ENCODE results near the gene FTO.
"Not testable (repeated sequence)": the region's sequence is repeated elsewhere in the genome, so short reads cannot be mapped to it uniquely, and the experiment has no call there.

The FTO gene

GRCh38 chr16:54176376-54176901, 472.5 kb downstream of the FTO start:
- Mint-ChIP-seq H3K27me3 (peaks cover 35% of the 10 kb centered on the region), H3K9me3 (no peaks in the 10 kb centered on the region), H3K4me3 (no peak overlapping the region)

DNA sequence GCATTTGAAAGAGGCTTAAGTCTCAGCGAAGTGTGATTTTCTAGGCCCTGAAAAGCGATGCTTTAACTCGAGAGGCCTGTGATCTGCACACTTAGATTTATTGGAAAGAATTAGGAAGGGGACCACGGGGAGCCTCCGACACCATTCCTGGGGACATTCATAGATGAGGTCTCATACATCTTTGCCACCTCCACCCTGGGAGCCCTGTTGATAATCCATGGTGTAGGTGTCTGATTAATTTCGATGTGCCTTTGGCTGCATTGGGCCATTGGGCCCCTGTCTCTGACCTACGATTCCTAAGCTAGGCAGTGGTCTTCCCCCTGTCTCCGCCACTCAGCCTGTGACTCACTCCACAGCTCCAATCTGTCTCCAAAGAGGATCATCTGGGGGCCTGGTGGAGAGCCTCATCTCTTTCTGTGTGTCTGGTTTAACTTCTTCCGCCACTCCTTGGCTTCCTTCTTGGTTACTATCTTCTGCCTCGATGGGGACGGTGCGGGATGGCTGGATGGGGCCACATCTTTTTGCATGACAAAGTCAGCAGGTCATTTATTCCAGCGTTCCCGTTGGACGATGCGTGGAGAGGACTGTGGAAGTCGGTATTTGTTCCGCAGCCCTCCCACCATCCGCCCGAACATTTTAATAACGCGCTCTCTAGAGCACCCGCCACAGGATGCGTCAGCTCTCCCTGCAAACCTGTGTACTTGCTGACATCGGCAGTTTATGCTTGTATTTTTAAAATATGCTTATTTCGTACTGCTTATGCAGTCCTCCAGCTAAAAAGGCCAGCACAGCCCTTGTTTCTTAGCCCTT, 473.3 kb downstream of the FTO start:
- Mint-ChIP-seq H3K9me3 (no peaks in the 10 kb centered on the region), H3K27ac (peak overlapping the region in 1 of 2 donors; percentile 31), H3K4me1 (no peaks in the 10 kb centered on the region), H3K4me3 (no peak overlapping the region), H3K27me3 (peaks cover 38% of the 10 kb centered on the region)
- ATAC-seq: no peak
- DNase-seq: no peak

More at GRCh38 chr16:54176376-54176901, 472.5 kb downstream of the FTO start:
- Mint-ChIP-seq H3K4me1 (no peaks in the 10 kb centered on the region), H3K27ac (no peak overlapping the region)
- ATAC-seq (no peak), DNase-seq (no peak)

DNA sequence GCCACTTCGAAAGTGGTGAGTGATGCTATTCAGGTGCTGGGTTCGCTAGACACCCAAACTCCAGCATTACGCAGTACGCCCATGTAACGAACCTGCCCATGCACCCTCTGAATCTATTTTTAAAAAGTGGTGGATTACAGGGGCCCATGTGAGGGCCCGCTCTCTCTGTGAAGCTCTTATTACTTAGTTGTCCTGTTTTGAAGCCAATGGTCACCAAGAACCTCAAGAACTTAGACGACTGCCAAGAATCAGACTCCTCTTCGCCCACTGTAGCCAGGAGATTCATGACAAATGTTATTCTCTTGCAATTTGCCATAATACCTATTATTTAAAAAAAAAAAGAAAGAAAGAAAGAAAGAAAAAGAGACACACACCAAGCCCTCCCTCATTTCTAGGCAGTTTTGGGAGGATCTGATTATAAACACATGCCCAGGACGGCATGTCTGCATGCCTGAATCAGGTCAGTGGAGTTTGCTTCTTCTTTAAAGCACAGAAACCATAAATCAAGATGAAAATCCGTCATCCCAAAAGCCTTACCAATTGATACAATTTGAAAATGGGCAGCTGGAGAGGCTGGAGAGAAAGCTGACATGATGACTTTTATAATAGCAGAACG, 474.0 kb downstream of the FTO start:
- H3K4me1 Mint-ChIP-seq: no peaks in the 10 kb centered on the region
- no peaks in the 10 kb centered on the region for H3K9me3 Mint-ChIP-seq
- no peak overlapping the region for H3K4me3 Mint-ChIP-seq
- peaks cover 43% of the 10 kb centered on the region for H3K27me3 Mint-ChIP-seq
- peak overlapping the region in 1 of 2 donors; percentile 31 for H3K27ac Mint-ChIP-seq
- ATAC-seq (no peak), DNase-seq (no peak)

DNA sequence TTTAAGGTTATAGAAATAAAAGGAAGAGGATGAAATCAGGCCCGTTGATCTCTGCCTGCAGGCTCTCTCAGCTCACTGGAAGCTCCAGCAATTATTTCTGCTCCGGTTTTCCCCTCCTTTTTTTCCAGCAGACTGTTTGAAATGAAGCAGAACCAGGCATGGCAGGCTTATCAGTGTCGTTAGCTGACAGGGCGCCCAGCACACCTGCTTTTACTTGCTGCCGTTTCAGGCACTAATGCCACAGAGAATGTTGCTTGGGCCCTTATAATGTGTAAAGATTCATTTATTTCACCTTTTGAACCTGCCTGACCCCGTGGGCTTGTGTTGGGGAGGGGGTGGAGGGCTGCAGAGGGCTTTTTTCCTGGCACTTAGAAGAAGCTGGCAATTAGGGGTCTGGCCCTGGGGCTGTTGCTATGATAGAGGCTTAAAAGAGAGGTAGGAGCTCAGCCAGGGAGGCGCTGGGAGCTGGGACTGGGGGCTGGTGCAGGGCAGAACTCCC, 474.6 kb downstream of the FTO start:
- DNase-seq (no peak), ATAC-seq (no peak)
- H3K4me3 Mint-ChIP-seq: no peak overlapping the region
- H3K9me3 Mint-ChIP-seq: no peaks in the 10 kb centered on the region
- peaks cover 39% of the 10 kb centered on the region for H3K27me3 Mint-ChIP-seq
- no peak overlapping the region for H3K27ac Mint-ChIP-seq
- H3K4me1 Mint-ChIP-seq: no peaks in the 10 kb centered on the region

DNA sequence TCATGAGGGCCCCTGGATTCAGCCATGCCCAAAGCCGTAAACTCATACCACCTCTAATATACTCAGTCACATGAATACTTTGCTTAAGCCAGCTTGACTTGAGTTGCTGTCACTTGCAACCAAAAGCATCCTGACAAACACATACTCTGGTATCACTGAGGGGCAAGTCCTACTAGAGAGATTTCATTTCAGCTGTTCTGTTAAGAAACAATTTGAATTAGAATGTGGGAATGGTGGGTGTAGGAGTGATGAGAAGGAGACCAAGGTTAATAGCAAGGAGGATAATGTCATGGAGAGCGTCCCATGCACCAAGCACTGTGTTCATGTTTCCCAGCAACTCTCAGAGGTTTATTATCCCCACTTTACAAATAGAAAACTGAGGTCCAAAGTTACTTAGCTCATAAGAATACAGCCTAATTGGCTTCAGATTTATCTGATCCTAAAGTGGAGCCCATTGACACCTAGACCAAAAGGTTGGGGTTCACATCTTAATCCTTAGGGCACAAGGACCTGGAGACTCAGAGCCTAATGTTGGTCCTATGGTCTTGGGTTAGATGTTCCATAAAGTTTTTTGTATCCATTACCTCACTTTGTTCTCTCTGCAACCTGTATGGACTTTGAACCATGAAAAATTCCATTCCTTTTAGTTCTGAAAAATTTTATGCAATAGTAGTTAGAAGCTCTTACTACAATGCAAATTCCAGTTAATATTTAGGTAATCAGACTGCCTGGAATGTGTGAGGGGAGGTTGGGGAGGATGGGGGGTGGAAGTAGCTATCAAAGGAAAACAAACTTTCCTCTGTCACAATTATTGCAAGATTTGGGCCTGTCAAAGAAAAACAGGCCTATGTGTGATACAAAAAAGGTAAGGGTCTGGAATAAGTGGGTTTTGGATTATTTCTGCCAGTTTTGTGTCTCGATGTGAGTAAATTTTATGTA, 476.7 kb downstream of the FTO start:
- peaks cover 32% of the 10 kb centered on the region for H3K27me3 Mint-ChIP-seq
- H3K4me3 Mint-ChIP-seq: no peak overlapping the region
- ATAC-seq (no peak), DNase-seq (no peak)
- H3K27ac Mint-ChIP-seq: no peak overlapping the region
- no peaks in the 10 kb centered on the region for H3K4me1 Mint-ChIP-seq
- H3K9me3 Mint-ChIP-seq: peaks cover 4 to 7% of the 10 kb centered on the region in 2 donors

DNA sequence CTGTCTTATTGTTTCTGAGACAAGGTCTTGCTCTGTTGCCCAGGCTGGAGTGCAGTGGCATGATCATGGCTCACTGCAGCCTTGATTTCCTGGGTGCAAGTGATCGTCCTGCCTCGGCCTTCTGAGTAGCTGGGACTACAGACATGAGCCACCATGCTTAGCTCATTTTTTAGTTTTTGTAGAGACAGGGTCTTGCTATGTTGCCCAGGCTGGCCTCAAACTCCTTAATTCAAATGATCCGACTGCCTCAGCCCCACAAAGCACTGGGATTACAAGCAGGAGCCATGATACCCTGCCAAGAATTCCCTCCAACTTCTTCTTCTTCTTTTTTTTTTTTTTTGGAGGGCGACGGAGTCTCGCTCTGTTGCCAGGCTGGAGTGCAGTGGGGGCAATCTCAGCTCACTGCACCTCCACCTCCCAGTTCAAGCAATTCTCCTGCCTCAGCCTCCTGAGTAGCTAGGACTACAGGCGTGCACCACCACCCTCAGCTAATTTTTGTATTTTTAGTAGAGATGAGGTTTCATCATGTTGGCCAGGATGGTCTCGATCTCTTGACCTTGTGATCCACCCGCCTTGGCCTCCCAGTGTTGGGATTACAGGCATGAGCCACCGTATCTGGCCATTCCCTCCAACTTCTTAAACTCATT, 477.9 kb downstream of the FTO start:
- H3K4me3 Mint-ChIP-seq, DNase-seq, H3K9me3 Mint-ChIP-seq, H3K4me1 Mint-ChIP-seq, ATAC-seq: not testable (repeated sequence)
- Mint-ChIP-seq H3K27me3 (peaks cover 32% of the 10 kb centered on the region), H3K27ac (peak overlapping the region in 1 of 2 donors; percentile 44)

- ATAC-seq: no peak
- H3K9me3 Mint-ChIP-seq: peaks cover 7 to 9% of the 10 kb centered on the region in 2 donors
- DNase-seq: no peak
- H3K4me3 Mint-ChIP-seq: no peak overlapping the region
- no peaks in the 10 kb centered on the region for H3K4me1 Mint-ChIP-seq
- peaks cover 34% of the 10 kb centered on the region for H3K27me3 Mint-ChIP-seq
- H3K27ac Mint-ChIP-seq: no peak overlapping the region
Observed at GRCh38 chr16:54185045-54185444, 481.1 kb downstream of the FTO start.

DNA sequence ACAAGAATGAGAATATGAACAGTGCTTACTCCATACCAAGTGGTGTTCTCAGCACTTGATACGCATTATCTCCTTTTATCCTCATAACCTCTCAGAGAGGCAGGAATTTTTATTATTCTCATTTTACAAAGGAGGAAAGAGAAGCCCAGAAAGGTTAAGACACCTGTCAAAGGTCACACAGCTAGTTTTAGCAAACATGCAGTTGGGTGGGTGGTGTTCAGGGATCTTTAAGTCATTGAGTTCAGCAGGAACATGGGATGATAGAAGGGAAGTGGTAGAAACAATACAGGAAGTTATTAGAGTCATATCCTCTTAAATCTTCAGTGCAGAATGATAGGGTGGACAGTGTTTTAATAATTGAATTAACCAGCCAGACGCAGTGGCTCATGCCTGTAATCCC, 487.2 kb downstream of the FTO start:
- Mint-ChIP-seq H3K4me1 (no peaks in the 10 kb centered on the region), H3K4me3 (no peak overlapping the region), H3K27me3 (peaks cover 38% of the 10 kb centered on the region), H3K27ac (no peak overlapping the region), H3K9me3 (peaks cover 5 to 7% of the 10 kb centered on the region in 2 donors)
- no peak for ATAC-seq
- no peak for DNase-seq

GRCh38 chr16:54191592-54191991, 487.6 kb downstream of the FTO start:
- Mint-ChIP-seq H3K4me3 (no peak overlapping the region), H3K9me3 (peaks cover 5 to 6% of the 10 kb centered on the region in 2 donors), H3K27me3 (peaks cover 38% of the 10 kb centered on the region), H3K27ac (no peak overlapping the region), H3K4me1 (no peaks in the 10 kb centered on the region)
- DNase-seq (no peak), ATAC-seq (no peak)

GRCh38 chr16:54193013-54193664, 489.2 kb downstream of the FTO start:
- H3K4me3 Mint-ChIP-seq: no peak overlapping the region
- ATAC-seq (no peak), DNase-seq (no peak)
- H3K9me3 Mint-ChIP-seq: peaks cover 5 to 6% of the 10 kb centered on the region in 2 donors
- H3K27me3 Mint-ChIP-seq: peaks cover 26% of the 10 kb centered on the region
- no peaks in the 10 kb centered on the region for H3K4me1 Mint-ChIP-seq
- H3K27ac Mint-ChIP-seq: no peak overlapping the region

DNA sequence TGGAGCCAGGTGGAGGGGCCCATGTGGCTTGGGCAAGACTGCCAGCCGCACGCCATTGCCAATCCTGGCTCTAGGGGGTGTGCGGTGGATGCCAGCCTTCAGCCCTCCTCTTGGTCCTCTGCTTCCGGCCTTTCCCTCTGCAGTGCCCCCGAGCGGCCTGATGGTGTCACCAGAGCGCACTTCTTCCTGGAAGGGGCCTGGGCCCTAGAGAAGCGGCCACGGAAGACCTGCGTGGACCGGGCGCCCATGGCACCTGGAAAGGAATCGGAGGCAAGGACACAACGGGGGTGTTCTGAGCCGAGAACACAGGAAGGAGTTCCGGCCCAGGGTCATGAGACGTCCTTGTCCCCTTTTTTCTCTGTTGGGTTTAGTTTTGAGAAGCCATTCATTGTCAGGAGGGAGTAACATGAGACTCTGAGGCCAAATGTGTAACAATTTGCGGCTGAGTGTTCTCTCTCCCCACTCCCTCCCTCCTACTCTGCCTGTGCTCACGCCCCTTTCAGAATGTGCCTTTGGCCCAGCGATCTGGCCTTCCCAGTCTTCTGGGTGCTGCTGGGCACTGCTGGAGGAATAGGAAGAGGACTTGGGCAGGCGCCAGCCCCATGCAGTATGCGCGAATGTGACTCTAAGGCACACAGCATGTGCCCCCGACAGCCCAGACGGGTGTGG, 489.8 kb downstream of the FTO start:
- ATAC-seq (peak; percentile 80), DNase-seq (peak; percentile 36 to 66)
- Mint-ChIP-seq H3K4me1 (no peaks in the 10 kb centered on the region), H3K27me3 (peaks cover 21% of the 10 kb centered on the region), H3K4me3 (peak overlapping the region in 1 of 2 donors; percentile 39), H3K27ac (peak overlapping the region in 1 of 2 donors; percentile 63), H3K9me3 (peaks cover 5 to 7% of the 10 kb centered on the region in 2 donors)

GRCh38 chr16:54194334-54194743, 490.4 kb downstream of the FTO start:
- Mint-ChIP-seq H3K27me3 (peaks cover 21% of the 10 kb centered on the region), H3K4me1 (no peaks in the 10 kb centered on the region), H3K4me3 (no peak overlapping the region), H3K27ac (no peak overlapping the region), H3K9me3 (peaks cover 5 to 12% of the 10 kb centered on the region in 2 donors)
- DNase-seq: no peak
- ATAC-seq: no peak

DNA sequence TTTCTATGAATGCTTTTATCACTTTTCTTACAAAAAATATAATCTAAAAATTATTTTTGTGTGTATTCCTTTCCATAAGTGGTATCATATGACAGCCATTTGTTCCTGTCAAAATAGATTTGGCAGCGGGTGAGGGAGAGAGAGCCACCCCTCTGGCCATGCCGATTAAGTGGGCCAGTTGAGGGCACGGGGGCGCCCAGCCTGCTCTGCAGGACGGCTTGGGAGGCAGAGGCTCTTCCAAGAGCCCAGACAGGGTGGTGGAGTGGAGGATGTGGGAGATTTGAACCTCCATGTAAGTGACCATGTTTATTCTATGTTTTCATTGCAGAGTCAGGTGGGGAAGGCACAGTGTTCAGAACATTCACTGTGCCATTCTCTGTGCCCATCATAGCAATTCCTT, 493.8 kb downstream of the FTO start:
- Mint-ChIP-seq H3K9me3 (peaks cover 5 to 16% of the 10 kb centered on the region in 2 donors), H3K4me1 (no peaks in the 10 kb centered on the region), H3K27ac (no peak overlapping the region), H3K4me3 (no peak overlapping the region), H3K27me3 (no peaks in the 10 kb centered on the region)
- ATAC-seq (no peak), DNase-seq (no peak)
